Transverse colon (tissue), 4 donors: ENCODE measurements around the gene OR52N1. TPM values are rescaled to one million over a fixed set of nuclear protein-coding genes. Genes with fewer than 3 reads are reported as not detected.

ENCODE experiments used
- DNase-seq: peaks from one replicate; pipeline ENCODE4 v3.0.0-alpha.2; 2019
- H3K27ac ChIP-seq, 4 donors: fragments of 200-600 bp; sonication (generic); 2 replicates each; pipeline ENCODE4 v1.5.1; 2016 to 2018; ENCODE audit warnings: inconsistent platforms in 4 of 4
- H3K27me3 ChIP-seq: fragments of 200-600 bp; sonication (generic); 2 replicates; pipeline ENCODE4 v1.5.1; 2017; ENCODE audit warnings: inconsistent platforms
- H3K36me3 ChIP-seq, 4 donors: fragments of 200-600 bp; sonication (generic); 2 replicates each; pipeline ENCODE4 v1.5.1; 2017 to 2019; ENCODE audit warnings: inconsistent platforms in 4 of 4
- H3K4me1 ChIP-seq, 4 donors: fragments of 200-600 bp; sonication (generic); 2 replicates each; pipeline ENCODE4 v1.5.1; 2017 to 2020; ENCODE audit warnings: inconsistent platforms in 4 of 4
- H3K4me3 ChIP-seq, 4 donors: fragments of 200-600 bp; sonication (generic); 1 replicate in 1 of 4; 2 replicates in 3 of 4; pipeline versions ENCODE4 v1.5.1 to v1.6.1; 2017 to 2019; ENCODE audit warnings: inconsistent platforms in 4 of 4
- H3K9me3 ChIP-seq, 2 donors: fragments of 200-600 bp; sonication (generic); 2 replicates each; pipeline ENCODE4 v1.5.1; 2017 to 2019; ENCODE audit warnings: inconsistent platforms in 2 of 2
- EP300 ChIP-seq: sonication (generic); formaldehyde crosslinking; IDR thresholded peaks from one replicate; pipeline ENCODE4 v1.6.1; 2017; ENCODE audit warnings: antibody characterized with exemption, low read depth
- POLR2A ChIP-seq: fragments of 450-650 bp; IDR thresholded peaks from one replicate; pipeline ENCODE4 v1.6.1; 2016; ENCODE audit warnings: antibody characterized with exemption, mild to moderate bottlenecking, moderate library complexity
- POLR2AphosphoS5 ChIP-seq, 3 donors: sonication (generic); formaldehyde crosslinking; IDR thresholded peaks; one replicate each; pipeline ENCODE4 v1.6.1; 2016; ENCODE audit warnings: antibody characterized with exemption in 3 of 3
- WGBS, 2 donors: methylation state at CpG; one replicate each; pipeline ENCODE4 v1.1.5; 2018; ENCODE audit warnings: low coverage in 1 of 2; 5-methylcytosine and 5-hydroxymethylcytosine counted together
- in situ Hi-C, 4 donors: fragments of 200-750 bp; cut with MboI; loops; one replicate each; pipeline versions ENCODE4 v1.15.0 to v1.15.1; 2017; ENCODE audit warnings: low sequenced_read_pairs in 3 of 4, low pct_ligation_motif_present in 1 of 4, low pct_unique_long_range_greater_than_20kb in 1 of 4
- intact Hi-C: fragments of 100-400 bp; cut with DNase I; formaldehyde crosslinking; loops from one replicate; pipeline ENCODE4 v1.15.1; 2023; ENCODE audit warnings: low total_unique reads
- total RNA-seq, 4 donors: library from RNA; depleted of rRNA; stranded (reverse); fragments of >200 nt; gene quantifications; one replicate each; pipeline ENCODE4 v1.1.0, GENCODE V29; 2016
- TF ChIP-seq, protein P1 (sequence below), 5 experiments: fragments of 200-600 bp in 3 of 5; fragments of 450-650 bp in 2 of 5; sonication (generic) in 3 of 5; IDR thresholded peaks; 1 replicate in 2 of 5; 2 replicates in 3 of 5; pipeline ENCODE4 v1.5.1; 2016 to 2017; ENCODE audit warnings: antibody characterized with exemption in 5 of 5, inconsistent platforms in 3 of 5, mild to moderate bottlenecking in 2 of 5, moderate library complexity in 1 of 5

The OR52N1 gene
- total RNA-seq, 4 donors from 2014 or later = not detected

DNA sequence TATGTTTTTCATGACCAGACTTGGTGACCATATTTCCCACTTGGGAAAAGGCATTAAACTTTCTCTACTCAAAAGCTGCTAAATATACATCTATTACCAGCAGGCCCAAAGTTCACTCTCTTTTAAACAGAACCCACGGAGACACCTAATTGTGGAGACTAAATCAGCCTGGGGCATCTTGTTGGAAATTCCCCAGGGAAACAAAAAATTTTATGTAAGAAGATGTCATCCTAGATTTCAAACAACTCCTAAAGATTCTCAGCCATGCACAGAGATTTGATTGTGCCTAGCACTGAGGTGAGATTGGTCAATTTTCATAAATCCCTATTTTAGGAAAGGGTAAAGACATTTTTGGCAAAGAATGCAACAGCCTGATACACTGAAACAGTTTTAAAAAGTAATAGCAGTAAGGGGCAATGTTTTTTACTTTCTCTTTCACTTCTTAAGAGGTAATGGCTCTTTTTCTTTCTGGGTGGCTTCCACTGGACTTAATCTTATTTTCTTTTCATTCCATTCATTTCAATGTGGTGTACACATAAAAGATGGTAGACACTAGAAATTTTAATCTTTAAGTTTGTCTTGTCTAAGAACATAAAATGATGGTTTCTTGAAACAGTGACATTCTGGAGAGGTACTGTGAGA lies 27.3 kb upstream of the OR52N1 start:
- in situ Hi-C loops = loop anchor here in 2 of 4 donors (25.0 kb wide), 2 partner anchors 206 to 356 kb away; no protein-coding TSS in a partner anchor
- Histone ChIP-seq H3K4me1 (peaks cover 0 to 5% (median 0%) of the 10 kb centered on the region in 4 donors), H3K36me3 (no peaks in the 10 kb centered on the region), H3K4me3 (no peak overlapping the region), H3K9me3 (no peaks in the 10 kb centered on the region), H3K27me3 (no peaks in the 10 kb centered on the region), H3K27ac (no peak overlapping the region)
- DNase-seq = no peak
- TF ChIP-seq POLR2A (no peak), POLR2AphosphoS5 (IDR thresholded peaks at IDR 0.05) (no peak), EP300 (no peak)
- TF ChIP-seq, protein P1, sequence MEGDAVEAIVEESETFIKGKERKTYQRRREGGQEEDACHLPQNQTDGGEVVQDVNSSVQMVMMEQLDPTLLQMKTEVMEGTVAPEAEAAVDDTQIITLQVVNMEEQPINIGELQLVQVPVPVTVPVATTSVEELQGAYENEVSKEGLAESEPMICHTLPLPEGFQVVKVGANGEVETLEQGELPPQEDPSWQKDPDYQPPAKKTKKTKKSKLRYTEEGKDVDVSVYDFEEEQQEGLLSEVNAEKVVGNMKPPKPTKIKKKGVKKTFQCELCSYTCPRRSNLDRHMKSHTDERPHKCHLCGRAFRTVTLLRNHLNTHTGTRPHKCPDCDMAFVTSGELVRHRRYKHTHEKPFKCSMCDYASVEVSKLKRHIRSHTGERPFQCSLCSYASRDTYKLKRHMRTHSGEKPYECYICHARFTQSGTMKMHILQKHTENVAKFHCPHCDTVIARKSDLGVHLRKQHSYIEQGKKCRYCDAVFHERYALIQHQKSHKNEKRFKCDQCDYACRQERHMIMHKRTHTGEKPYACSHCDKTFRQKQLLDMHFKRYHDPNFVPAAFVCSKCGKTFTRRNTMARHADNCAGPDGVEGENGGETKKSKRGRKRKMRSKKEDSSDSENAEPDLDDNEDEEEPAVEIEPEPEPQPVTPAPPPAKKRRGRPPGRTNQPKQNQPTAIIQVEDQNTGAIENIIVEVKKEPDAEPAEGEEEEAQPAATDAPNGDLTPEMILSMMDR (IDR thresholded peaks at IDR 0.05) = no peak
- 20% methylated on average over 1 of the region's 1 CpG; no CpG with 5 or more reads in 1 of the 2 donors for WGBS, 2 donors
- intact Hi-C loops = no loop called here

DNA sequence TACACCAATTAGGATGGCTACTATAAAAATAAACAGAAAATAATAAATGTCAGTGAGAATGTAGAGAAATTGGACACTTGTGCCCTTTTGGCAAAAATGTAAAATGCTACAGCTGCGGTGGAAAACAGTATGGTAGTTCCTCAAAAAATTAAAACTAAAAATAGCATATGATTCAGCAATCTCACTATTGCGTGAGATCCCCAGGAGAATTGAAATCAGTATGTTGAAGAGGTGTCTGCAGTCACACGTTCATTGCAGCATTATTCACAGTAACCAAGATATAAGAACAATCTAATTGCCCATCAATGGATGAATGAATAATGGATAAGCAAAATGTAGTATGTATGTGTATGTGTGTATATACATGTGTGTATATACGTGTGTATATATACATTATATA lies 24.5 kb upstream of the OR52N1 start:
- DNase-seq = no peak
- Histone ChIP-seq H3K27me3 (no peaks in the 10 kb centered on the region), H3K4me1 (peaks cover 0 to 5% (median 0%) of the 10 kb centered on the region in 4 donors), H3K36me3 (no peaks in the 10 kb centered on the region), H3K9me3 (no peaks in the 10 kb centered on the region), H3K27ac (no peak overlapping the region), H3K4me3 (no peak overlapping the region)
- in situ Hi-C loops = loop anchor here in 2 of 4 donors (25.0 kb wide), 2 partner anchors 203 to 353 kb away; no protein-coding TSS in a partner anchor
- intact Hi-C loops = no loop called here
- TF ChIP-seq POLR2AphosphoS5 (IDR thresholded peaks at IDR 0.05) (no peak), POLR2A (no peak), EP300 (no peak)
- TF ChIP-seq, protein P1 (IDR thresholded peaks at IDR 0.05) = no peak
- WGBS, 2 donors = 31 to 50% methylated on average over 2 to 4 of the region's 4 CpGs

DNA sequence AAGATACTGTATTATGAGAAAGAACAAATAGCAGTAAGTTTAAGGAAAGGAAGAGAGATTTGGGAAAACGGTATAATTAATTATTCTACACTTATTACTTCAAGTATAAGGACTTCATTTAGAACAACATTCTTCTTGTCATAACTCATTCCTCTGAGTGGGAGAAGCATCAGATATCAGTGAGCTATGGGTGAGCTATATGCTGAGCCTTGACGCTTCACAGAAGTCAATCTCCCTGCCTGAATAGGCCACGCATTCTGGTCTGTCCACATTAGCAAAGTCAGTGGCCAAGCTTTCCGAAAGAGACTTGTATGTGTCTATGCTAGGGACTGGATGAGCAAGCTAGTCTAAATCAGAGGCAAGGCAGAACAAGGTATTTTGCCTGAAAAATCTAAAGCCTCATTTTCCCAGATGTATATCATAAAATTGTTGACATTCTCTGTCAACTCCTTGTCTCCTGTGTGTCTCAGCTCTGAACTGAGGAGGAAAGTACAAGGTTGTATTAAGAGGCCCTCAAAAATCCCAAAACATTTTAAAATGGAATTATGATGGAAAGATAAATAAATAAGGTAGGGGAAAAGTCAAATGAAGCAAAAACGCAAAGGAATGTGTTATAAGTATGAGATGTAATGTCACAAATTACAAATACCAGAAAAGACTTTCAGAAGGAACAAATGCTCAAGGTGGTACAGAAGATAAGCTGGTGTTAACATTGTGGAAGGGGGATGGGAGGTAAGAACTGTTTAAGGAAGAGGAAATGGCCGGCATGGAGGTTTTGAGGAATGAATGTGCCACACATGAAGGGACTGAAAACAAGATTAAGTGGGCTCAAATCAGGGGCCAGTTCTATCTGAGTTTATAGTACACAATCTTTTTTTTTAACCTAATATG lies 19.1 kb upstream of the OR52N1 start:
- TF ChIP-seq, protein P1 (IDR thresholded peaks at IDR 0.05) = no peak
- TF ChIP-seq POLR2A (no peak), POLR2AphosphoS5 (IDR thresholded peaks at IDR 0.05) (no peak), EP300 (no peak)
- intact Hi-C loops = loop anchor here (5.0 kb wide), 1 partner anchor 323 kb away; the partner anchor contains the start of gene OR52D1
- Histone ChIP-seq H3K9me3 (no peaks in the 10 kb centered on the region), H3K4me3 (no peak overlapping the region), H3K27ac (no peak overlapping the region), H3K36me3 (no peaks in the 10 kb centered on the region), H3K27me3 (no peaks in the 10 kb centered on the region), H3K4me1 (peaks cover 0 to 11% (median 0%) of the 10 kb centered on the region in 4 donors)
- DNase-seq = no peak
- in situ Hi-C loops = loop anchor here in 3 of 4 donors (10.0 to 25.0 kb wide), 3 partner anchors 198 to 348 kb away; no protein-coding TSS in a partner anchor
- WGBS, 2 donors = 52 to 78% methylated on average over 3 to 6 of the region's 6 CpGs

DNA sequence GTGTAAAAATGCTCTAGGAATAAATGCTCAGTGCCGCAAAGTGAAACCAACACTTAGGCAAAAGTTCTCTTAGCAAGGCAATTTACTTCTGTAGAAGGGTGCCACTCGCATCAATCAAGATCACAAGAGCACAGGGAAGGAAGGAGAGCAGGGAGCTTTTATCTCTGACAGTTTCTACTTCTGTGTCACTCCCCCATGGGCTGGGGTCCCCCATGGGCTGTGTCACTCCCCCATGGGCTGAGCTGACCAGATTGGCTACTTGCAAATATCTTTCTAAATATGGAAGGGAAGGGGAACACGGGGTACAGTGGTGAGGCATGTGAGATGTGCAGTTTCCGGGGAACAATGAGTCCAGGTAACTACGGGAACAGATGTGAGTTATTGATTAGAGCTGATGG lies 18.1 kb upstream of the OR52N1 start:
- peaks cover 0 to 11% (median 0%) of the 10 kb centered on the region in 4 donors for H3K4me1 ChIP-seq
- no peaks in the 10 kb centered on the region for H3K27me3 ChIP-seq
- no peak overlapping the region for H3K27ac ChIP-seq
- in situ Hi-C loops = loop anchor here in 3 of 4 donors (10.0 to 25.0 kb wide), 3 partner anchors 197 to 347 kb away; no protein-coding TSS in a partner anchor
- TF ChIP-seq EP300 (no peak), POLR2AphosphoS5 (IDR thresholded peaks at IDR 0.05) (no peak), POLR2A (no peak)
- TF ChIP-seq, protein P1 (IDR thresholded peaks at IDR 0.05) = no peak
- H3K4me3 ChIP-seq = peak overlapping the region; percentile 15 to 49 (median 30)
- H3K9me3 ChIP-seq = no peaks in the 10 kb centered on the region
- DNase-seq = no peak
- 28 to 56% methylated on average over 1 to 5 of the region's 5 CpGs for WGBS, 2 donors
- no peaks in the 10 kb centered on the region for H3K36me3 ChIP-seq
- intact Hi-C loops = loop anchor here (5.0 kb wide), 1 partner anchor 322 kb away; the partner anchor contains the start of gene OR52D1
